ENCODE measurements around the gene IGFL3.

- TF ChIP-seq CTCF (IDR thresholded peaks at IDR 0.05; ENCODE audit: low read length) (no peak), EZH2 (optimal IDR thresholded peaks at IDR 0.05; ENCODE audit: low read depth, low read length) (no peak), EZH2phosphoT487 (IDR thresholded peaks at IDR 0.05; ENCODE audit: low read length) (no peak)
Observed at GRCh38 chr19:46132508-46133100, 8.1 kb upstream of the IGFL3 start.

Measured in MM.1S (cell line).